HG03196 (cell line): ENCODE data around the gene SESN2.
"Not testable (repeated sequence)": the region's sequence is repeated elsewhere in the genome, so short reads cannot be mapped to it uniquely, and the experiment has no call there.

Experiments
- ATAC-seq: cut with Tn5 transposase; IDR thresholded peaks from one replicate; pipeline ENCODE4 v1.9.1; 2021; ENCODE audit not compliant: unreplicated experiment

Gene SESN2

DNA sequence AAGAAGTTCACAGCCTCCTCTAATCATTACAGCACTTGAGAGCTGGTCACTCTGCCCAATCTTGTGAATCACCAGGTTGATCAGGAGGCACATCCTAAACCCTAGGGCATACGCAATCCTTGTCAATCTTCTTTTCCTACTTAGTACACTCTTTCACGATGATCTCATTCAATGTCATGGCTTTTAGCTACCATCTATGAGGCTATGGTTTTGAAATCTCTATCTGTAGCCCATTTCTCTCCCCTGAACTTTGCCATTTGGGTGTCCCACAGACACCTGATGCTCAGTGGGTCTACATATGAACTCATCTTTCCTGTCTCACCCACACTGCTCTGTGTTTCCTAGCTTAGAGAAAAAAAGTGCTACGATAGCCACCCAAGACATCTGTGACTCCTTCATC is 67.7 kb downstream of the SESN2 start:
- ATAC-seq = no peak

DNA sequence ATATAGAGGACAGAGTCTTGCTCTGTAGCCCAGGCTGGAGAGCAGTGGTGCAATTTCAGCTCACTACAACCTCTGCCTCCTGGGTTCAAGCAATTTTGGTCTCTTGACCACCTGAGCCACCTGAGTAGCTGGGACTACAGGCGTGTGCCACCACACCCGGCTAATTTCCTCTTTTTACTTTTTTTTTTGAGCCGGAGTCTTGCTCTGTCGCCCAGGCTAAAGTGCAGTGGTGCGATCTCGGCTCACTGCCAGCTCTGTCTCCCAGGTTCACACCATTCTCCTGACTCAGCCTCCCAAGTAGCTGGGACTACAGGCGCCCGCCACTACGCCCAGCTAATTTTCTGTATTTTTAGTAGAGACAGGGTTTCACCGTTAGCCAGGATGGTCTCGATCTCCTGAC is 68.1 kb downstream of the SESN2 start:
- ATAC-seq = not testable (repeated sequence)

DNA sequence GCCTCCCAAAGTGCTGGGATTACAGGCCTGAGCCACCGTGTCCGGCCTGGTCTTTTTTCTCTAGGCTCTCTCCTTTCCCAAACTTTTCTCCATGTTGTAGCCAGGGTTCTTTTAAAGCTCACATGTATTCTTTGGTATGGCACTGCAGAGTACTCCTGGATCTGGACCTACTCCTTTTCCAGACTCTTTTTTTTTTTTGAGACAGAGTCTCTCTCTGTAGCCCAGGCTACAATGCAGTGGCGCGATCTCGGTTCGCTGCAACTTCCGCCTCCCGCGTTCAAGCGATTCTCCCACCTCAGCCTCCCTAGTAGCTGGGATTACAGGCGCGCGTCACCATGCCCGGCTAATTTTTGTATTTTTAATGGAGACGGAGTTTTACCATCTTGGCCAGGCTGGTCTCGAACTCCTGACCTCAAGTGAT is 68.9 kb downstream of the SESN2 start:
- ATAC-seq = no peak

DNA sequence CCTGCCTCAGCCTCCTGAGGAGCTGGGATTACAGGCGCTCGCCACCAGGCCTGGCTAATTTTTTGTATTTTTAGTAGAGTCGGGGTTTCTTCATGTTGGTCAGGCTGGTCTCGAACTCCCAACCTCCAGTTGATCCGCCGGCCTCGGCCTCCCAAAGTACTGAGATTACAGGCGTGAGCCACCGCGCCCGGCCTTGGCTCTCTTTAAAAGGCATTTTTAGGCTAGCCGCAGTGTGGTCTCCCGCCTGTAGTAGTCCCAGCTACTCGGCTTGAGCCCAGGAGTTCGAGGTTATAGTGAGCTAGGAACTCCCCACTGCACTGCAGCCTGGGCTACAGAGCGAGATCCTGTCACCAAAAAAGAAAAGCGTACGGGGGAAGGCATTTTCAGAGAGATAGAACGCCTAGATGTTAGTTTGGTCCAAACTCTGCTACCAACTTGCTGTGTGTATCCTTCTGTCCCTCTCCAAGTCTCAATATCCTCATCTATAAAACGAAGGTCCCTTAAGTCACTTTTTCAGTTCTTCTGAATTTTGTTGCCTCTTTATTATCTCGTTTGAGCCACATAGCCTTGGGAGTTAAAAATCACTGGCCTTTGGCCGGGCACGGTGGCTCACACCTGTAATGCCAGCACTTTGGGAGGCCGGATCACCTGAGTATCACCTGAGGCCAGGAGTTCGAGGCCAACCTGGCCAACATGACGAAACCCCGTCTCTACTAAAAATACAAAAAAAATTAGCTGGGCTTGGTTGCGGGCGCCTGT is 70.3 kb downstream of the SESN2 start:
- ATAC-seq = no peak
